ENCODE data around the gene GPR119.
"Not testable (repeated sequence)": the region's sequence is repeated elsewhere in the genome, so short reads cannot be mapped to it uniquely, and the experiment has no call there.

The GPR119 gene

DNA sequence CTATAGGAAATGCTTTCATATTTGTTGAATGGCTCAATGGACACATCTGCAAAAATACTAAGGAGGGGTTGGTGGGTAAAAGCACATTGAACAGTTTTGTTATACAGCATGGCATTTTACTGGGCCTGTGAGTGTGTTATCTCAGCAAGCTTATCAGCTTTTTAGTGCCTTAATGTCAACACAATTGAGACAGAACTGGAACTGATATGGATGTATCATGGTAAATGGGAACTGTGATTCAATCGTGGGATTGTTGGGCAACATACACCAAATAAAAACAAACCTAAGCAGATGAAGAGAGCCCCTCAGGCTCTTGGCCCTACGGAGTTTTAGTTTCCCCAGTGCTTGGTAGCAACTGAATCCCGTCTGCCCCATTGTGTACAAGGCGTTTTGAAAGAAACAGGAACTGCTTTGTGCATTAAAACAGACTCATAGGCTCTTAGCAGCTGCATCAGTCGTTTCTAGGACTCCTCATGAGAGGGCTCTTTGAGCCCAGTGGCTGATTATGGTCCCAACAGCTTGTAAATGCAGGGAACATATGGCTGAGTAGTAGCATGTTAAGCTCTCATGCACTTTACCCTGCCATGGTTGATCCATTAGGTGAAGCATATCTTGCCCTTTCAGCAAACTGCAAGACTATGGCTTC lies 7.3 kb downstream of the GPR119 start:
- DNase-seq (ENCODE audit: insufficient read length, low spot score): no peak
- no peak for FAIRE-seq
- no peak for TF ChIP-seq POLR2A (IDR thresholded peaks at IDR 0.05; ENCODE audit: low read depth, low read length)

DNA sequence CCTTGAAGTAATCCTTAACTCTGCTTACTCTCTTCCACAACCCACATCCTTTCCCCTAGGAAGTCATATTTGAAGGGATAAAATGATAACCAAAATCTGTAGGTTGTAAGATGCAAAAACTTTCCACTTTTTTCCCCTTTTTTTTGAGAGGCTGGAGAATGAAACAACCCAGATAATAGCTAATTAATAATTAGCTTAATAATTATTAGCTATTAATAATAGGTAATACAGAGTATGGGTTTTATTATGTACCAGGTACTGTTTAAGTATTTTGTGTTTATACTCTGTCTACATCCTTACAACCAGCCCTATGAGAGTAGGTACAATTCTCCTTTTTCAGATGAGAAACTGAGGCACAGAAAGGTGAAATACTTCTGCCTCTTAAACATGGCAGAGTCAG lies 9.4 kb downstream of the GPR119 start:
- no peak for TF ChIP-seq POLR2A (IDR thresholded peaks at IDR 0.05; ENCODE audit: low read depth, low read length)
- no peak for FAIRE-seq

DNA sequence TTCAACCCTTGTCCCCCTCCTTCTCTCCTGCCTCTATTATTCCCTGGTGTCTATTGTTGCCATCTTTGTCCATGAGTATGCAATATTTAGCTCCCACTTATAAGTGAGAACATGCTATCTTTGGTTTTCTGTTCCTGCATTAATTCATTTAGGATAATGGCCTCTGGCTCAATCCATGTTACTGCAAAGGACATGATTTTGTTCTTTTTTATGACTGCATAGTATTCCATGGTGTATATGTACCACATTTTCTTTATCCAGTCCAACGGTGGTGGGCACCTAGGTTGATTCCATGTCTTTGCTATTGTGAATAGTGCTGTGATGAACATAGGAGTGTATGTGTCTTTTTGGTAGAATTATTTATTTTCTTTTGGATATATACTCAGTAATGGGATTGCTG lies 33.4 kb downstream of the GPR119 start:
- not testable (repeated sequence) for FAIRE-seq

More for the DNA sequence above, 9.4 kb downstream of the GPR119 start:
- DNase-seq (ENCODE audit: insufficient read length, low spot score): no peak

DNA sequence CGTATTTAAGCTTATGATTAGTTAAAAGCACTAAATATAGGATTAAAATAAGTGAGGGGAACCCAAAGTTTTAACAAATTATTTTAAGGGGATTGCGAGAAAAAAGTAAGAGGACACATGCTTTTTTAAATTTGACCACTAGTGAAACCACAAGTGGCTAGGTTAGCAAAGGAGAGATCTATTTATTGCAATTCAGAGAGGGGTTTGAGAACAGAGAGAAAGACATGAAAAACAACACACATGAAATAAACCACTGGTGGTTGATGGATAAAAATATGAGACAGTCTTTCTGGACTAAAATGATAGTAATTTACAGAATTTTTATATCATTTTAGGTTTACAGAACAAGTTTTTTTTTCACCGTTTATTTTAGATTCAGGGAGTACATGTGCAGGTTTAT lies 33.9 kb downstream of the GPR119 start:
- no peak for FAIRE-seq
- TF ChIP-seq POLR2A (IDR thresholded peaks at IDR 0.05; ENCODE audit: low read depth, low read length): no peak
- no peak for DNase-seq (ENCODE audit: insufficient read length, low spot score)

More for the DNA sequence above, 33.4 kb downstream of the GPR119 start:
- not testable (repeated sequence) for DNase-seq (ENCODE audit: insufficient read length, low spot score)

DNA sequence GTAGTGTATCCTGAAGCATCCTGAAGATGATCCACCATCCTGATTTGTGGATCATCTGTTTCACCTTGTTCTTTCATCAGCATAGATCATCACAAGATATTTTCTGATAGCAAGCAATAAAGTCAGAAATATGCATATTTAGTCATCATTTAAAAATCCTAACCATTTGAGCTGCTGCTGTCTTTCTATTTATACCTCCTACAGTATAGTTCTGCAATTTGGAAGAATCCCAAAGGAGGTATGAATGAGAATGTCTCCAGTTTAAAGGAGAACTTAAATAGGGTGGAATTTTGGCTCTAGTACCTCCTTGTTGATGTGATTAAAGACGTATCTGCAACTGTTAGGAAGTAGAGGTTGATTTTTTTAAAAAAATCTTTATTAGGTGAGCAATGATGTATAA lies 38.2 kb downstream of the GPR119 start:
- DNase-seq (ENCODE audit: insufficient read length, low spot score): no peak
- FAIRE-seq: no peak
- no peak for TF ChIP-seq POLR2A (IDR thresholded peaks at IDR 0.05; ENCODE audit: low read depth, low read length)

DNA sequence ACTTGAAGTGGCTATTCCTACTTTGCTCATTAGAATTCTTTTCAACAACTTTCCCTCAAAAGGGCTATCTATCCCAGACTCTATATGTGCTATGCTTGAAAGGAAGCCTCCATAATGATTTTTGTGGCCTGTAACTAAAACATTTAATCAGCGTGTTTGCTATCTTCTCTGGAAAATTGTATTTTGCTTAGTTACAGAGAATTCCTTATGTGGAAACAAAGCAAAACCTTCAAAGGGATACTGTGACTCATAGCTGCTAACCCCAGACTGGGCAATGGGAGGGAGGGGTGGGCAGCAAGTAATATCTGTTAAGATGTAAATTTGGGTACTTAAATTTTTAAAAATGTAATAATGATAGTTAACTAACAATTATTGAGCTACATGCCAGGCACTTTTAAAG lies 42.1 kb downstream of the GPR119 start:
- no peak for TF ChIP-seq POLR2A (IDR thresholded peaks at IDR 0.05; ENCODE audit: low read depth, low read length)
- DNase-seq (ENCODE audit: insufficient read length, low spot score): no peak
- FAIRE-seq: no peak

DNA sequence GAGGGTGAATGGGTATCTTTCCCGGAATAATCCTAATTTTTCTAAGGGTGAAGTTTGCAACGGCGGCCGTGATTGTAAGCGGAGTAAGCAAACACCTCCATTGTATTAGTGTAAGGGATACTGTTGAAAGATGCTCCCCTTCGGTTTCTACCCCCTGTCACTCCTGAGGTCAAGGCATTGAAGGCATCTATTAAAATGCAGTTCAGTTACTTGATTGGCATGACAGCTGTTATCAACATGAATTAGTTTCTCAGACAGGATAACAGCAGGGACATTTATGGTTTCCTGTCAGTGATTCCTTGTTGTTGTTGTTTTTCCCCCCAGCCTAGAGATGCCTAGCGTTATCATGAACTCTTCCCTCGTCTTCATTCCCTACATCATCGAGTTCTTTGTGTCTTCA lies 45.2 kb downstream of the GPR119 start:
- FAIRE-seq (no peak), DNase-seq (ENCODE audit: insufficient read length, low spot score) (no peak)
- no peak for TF ChIP-seq POLR2A (IDR thresholded peaks at IDR 0.05; ENCODE audit: low read depth, low read length)

DNA sequence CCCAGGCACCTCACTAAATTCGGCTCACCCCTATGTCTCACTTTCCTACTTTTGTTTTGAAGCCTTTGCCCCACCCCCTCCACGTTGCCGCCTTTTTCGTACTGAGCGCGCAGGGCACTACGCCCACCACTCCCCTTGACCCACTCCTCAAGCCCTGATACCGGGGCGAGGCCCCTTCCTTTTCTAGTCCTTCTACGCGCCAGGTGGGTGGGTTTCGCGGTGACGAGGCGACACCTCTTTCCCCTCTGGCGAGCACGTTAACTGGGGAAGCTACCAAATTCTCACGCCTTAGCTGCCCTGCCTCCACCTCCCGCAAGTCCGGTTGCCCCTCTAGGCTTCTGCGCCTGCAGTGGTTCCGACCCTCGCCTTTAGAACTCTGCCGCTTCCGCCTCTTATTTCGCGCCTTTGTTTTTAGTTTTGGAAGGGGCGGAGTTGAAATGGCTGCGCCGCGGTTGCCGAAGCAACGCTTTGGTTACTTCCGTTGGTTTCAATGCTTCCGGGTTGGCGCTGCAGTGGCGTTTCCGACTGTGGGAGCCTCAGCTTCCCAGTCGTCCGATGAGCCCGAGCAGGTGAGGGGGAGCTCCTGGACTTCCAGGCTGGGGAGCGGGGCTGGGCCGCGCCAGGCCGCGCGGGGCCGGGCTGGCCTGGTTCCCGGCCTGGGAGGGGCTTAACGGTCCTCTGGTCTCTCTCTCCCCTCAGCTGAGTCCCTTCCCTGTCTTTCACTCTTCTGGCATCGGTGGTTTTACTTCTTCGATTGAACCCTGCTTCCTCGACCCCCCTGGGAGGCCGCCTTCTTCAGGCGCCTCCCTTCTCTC lies 45.9 kb downstream of the GPR119 start, which contains the start of gene SLC25A14:
SLC25A14 (plus strand) TSS at position 512 of the 815 bp plus-strand sequence. CDS start 360 bp downstream, outside the sequence.
- peak; percentile 78 for FAIRE-seq
- TF ChIP-seq POLR2A (IDR thresholded peaks at IDR 0.05; ENCODE audit: low read depth, low read length): peak; percentile 61
- peak; percentile 49 for DNase-seq (ENCODE audit: insufficient read length, low spot score)

DNA sequence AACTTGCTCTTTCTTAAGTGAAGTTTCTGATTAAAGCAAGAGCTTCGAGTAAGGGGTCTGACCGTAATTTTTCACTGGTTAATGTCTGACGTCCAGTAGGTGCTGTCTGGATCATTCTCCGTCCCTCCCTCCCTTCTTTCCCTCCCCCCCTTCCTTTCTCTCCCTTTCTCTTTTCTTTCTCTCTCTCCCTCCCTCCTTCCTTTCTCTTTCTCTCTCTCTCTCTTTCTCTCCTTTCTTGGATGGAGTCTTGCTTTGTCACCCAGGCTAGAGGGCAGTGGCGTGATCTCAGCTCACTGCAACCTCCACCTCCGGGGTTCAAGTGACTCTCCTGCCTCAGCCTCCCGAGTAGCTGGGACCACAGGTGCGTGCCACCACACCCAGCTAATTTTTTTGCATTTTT lies 46.6 kb downstream of the GPR119 start:
- FAIRE-seq; DNase-seq (ENCODE audit: insufficient read length, low spot score): not testable (repeated sequence)

DNA sequence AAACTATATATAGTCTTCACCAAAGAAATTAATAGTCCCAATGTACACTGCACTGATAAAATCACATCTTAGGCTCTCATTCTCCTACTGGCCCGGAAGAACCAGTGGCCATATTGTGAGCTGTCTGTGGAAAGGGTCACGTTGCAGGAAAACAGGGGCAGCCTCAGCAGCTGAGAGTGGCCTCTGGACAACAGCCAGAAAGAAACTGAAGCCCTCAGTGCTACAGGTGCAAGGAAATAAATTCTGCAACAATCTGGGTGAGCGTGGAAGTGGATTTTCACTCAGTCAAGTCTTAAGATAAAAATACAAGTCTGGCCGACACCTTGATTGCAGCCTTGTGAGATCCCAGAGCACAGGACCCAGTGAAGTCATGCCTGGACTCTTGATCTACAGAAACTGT lies 48.9 kb downstream of the GPR119 start:
- no peak for FAIRE-seq

More for the DNA sequence above, 48.9 kb downstream of the GPR119 start:
- DNase-seq (ENCODE audit: insufficient read length, low spot score): no peak
- TF ChIP-seq POLR2A (IDR thresholded peaks at IDR 0.05; ENCODE audit: low read depth, low read length): no peak
